ENCODE data around the gene COL25A1.
"Not testable (repeated sequence)": the region's sequence is repeated elsewhere in the genome, so short reads cannot be mapped to it uniquely, and the experiment has no call there.

Gene COL25A1

GRCh38 chr4:109070677-109071076 lies 231.8 kb downstream of the COL25A1 start:
- not testable (repeated sequence) for DNase-seq (ENCODE audit: low read depth in 3 of 3, low spot score in 1 of 3)

GRCh38 chr4:109067508-109068235 lies 234.8 kb downstream of the COL25A1 start:
- no peak for DNase-seq (ENCODE audit: low read depth in 3 of 3, low spot score in 1 of 3)

GRCh38 chr4:109065006-109065405 lies 237.5 kb downstream of the COL25A1 start:
- no peak for DNase-seq (ENCODE audit: low read depth in 3 of 3, low spot score in 1 of 3)

- DNase-seq (ENCODE audit: low read depth in 3 of 3, low spot score in 1 of 3) = no peak
These were observed 249.2 kb downstream of the COL25A1 start for GRCh38 chr4:109053257-109053656.

- DNase-seq (ENCODE audit: low read depth in 3 of 3, low spot score in 1 of 3) = no peak
These were observed 249.6 kb downstream of the COL25A1 start for GRCh38 chr4:109052821-109053220.

- DNase-seq (ENCODE audit: low read depth in 3 of 3, low spot score in 1 of 3) = no peak
These were observed 251.4 kb downstream of the COL25A1 start for GRCh38 chr4:109051054-109051453.

GRCh38 chr4:109049926-109050325 lies 252.5 kb downstream of the COL25A1 start:
- no peak for DNase-seq (ENCODE audit: low read depth in 3 of 3, low spot score in 1 of 3)

- DNase-seq (ENCODE audit: low read depth in 3 of 3, low spot score in 1 of 3) = no peak
These were observed 255.8 kb downstream of the COL25A1 start for GRCh38 chr4:109046471-109047201.

- no peak for DNase-seq (ENCODE audit: low read depth in 3 of 3, low spot score in 1 of 3)
These were observed 258.0 kb downstream of the COL25A1 start for GRCh38 chr4:109044431-109044830.

GRCh38 chr4:109043286-109043685 lies 259.2 kb downstream of the COL25A1 start:
- DNase-seq (ENCODE audit: low read depth in 3 of 3, low spot score in 1 of 3) = no peak

GRCh38 chr4:109041463-109042360 lies 260.7 kb downstream of the COL25A1 start:
- DNase-seq (ENCODE audit: low read depth in 3 of 3, low spot score in 1 of 3) = no peak

- no peak for DNase-seq (ENCODE audit: low read depth in 3 of 3, low spot score in 1 of 3)
These were observed 262.0 kb downstream of the COL25A1 start for GRCh38 chr4:109040441-109040840.

GRCh38 chr4:109037026-109037425 lies 265.4 kb downstream of the COL25A1 start:
- DNase-seq (ENCODE audit: low read depth in 3 of 3, low spot score in 1 of 3) = no peak

GRCh38 chr4:109033993-109034392 lies 268.5 kb downstream of the COL25A1 start:
- DNase-seq (ENCODE audit: low read depth in 3 of 3, low spot score in 1 of 3) = no peak

- no peak for DNase-seq (ENCODE audit: low read depth in 3 of 3, low spot score in 1 of 3)
These were observed 269.8 kb downstream of the COL25A1 start for GRCh38 chr4:109032671-109033070.

- DNase-seq (ENCODE audit: low read depth in 3 of 3, low spot score in 1 of 3) = no peak
These were observed 272.5 kb downstream of the COL25A1 start for GRCh38 chr4:109029987-109030386.

GRCh38 chr4:109027016-109027500 lies 275.4 kb downstream of the COL25A1 start:
- DNase-seq (ENCODE audit: low read depth in 3 of 3, low spot score in 1 of 3) = no peak

GRCh38 chr4:109026588-109026987 lies 275.9 kb downstream of the COL25A1 start:
- no peak for DNase-seq (ENCODE audit: low read depth in 3 of 3, low spot score in 1 of 3)

GRCh38 chr4:109025471-109026076 lies 276.9 kb downstream of the COL25A1 start:
- no peak for DNase-seq (ENCODE audit: low read depth in 3 of 3, low spot score in 1 of 3)

GRCh38 chr4:109022961-109023360 lies 279.5 kb downstream of the COL25A1 start:
- DNase-seq (ENCODE audit: low read depth in 3 of 3, low spot score in 1 of 3) = no peak

GRCh38 chr4:109021630-109022029 lies 280.8 kb downstream of the COL25A1 start:
- not testable (repeated sequence) for DNase-seq (ENCODE audit: low read depth in 3 of 3, low spot score in 1 of 3)

Data from stimulated activated CD4-positive, alpha-beta T cell treated with anti-CD3 and anti-CD28 coated beads, TNF-alpha, amount 100 ng/mL, for 1 hour (primary cell).